Mesenteric fat pad (tissue), 1 donor: ENCODE measurements around the gene AFF3. TPM values are rescaled to one million over a fixed set of nuclear protein-coding genes. Genes with fewer than 3 reads are reported as not detected.

ENCODE experiments used
- DNase-seq: peaks from one replicate; pipeline ENCODE4 v3.0.0-alpha.2; 2020; ENCODE audit warnings: low spot score
- total RNA-seq: library from RNA; stranded (reverse); fragmentation: NEBNext Ultra II Directional; extraction: Animal tissue kit (Norgen Biotek cat#: 25700); gene quantifications from one replicate; pipeline ENCODE4 v1.2.1, GENCODE V29; 2021
- donor health status: DM: yes; HTN: yes; CAD: no.

Gene AFF3
- total RNA-seq, 1 donor from 2014 or later, result 4.5 TPM

- DNase-seq, result no peak
Measured at GRCh38 chr2:99569386-99569785, 573.0 kb downstream of the AFF3 start.

DNA sequence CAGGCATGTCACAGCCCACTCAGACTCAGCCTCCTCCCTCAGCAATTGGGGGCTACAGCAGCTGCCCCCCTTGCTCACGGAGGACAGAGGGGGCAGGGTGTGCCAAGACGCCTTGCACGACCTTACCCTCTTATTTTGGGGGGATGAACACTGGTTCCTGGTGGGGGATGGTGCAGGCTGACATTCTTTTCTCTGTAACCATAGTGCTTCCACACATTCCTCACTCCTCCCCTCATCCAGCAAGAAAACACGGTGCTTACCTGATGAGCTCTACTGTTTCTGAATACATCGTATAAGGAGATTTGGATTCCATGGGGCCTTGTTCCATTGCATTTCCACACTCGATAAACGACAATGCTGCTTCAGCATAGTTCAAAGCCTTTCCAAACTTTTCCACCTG, 577.2 kb downstream of the AFF3 start:
- DNase-seq, result no peak

- no peak for DNase-seq
Measured at GRCh38 chr2:99562516-99562915, 579.9 kb downstream of the AFF3 start.

GRCh38 chr2:99561804-99562203, 580.6 kb downstream of the AFF3 start:
- DNase-seq, result no peak

DNA sequence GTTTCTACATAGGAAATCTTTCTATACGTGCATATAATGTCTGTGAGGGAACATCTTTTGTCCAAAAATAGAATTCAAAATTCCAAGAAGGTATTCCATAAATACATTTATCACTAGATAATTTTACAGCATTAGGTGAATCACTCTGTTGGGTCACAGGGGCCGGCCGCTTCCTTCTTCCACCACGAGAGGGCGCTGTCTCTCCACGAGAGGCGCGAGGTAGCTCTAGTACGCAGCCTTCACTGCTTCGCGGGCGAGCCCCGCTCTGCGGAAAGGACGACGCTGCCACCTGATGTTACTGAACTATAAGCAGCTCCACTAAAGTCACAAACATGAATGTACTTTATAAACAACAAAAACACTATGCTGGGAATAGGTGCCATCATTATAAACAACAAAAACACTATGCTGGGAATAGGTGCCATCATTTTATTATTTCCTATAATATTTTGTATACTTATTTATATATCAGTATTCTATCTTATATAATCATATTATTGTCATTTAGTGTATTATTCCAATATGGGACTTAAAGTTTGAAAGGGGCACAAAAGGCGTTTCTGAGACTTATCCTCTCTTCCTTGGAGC, 583.2 kb downstream of the AFF3 start:
- DNase-seq, result peak; percentile 94

DNA sequence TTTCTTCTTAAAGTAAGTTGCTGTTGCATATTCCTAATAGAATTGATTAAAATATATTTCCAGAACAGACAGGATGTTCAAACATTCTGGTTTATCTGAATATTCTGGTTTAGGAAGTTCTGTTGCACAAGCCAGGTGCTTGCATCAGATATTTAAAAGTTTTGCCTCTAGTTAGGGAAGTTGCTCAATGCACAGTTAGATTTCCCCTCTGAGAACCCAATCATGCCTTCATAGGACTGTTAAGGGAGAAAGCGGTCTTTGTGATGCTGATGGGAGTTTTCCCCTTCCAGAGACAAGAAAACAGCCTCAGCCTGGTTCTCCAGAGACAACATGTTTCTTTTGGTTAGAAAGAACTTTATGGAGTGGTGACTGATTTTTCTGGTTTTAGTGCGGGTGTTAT, 587.0 kb downstream of the AFF3 start:
- no peak for DNase-seq

- no peak for DNase-seq
Measured at GRCh38 chr2:99554871-99555270, 587.5 kb downstream of the AFF3 start.

DNA sequence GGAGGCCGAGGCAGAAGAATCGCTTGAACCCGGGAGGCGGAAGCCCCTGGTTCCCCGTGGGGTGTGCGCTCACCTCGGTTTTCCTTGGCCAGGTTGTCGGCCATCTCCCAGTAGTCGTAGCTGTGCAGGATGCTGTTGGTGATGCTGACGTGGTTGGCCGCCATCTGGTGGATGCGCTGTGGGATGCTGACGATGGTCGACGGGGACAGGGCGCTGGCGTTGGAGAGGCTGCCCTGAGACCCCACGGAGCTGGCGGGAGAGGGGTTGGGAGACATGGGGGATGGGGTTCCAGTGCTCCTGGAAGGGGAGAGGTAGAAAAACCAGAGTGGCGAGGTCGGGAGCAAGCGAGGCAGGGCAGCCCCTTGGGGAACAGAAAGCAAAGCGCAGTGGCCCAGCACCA, 588.2 kb downstream of the AFF3 start:
- DNase-seq, result no peak

GRCh38 chr2:99552529-99552928, 589.9 kb downstream of the AFF3 start:
- no peak for DNase-seq

- DNase-seq, result no peak
Measured at GRCh38 chr2:99550368-99550767, 592.0 kb downstream of the AFF3 start.

- DNase-seq, result no peak
Measured at GRCh38 chr2:99545604-99546003, 596.8 kb downstream of the AFF3 start.

DNA sequence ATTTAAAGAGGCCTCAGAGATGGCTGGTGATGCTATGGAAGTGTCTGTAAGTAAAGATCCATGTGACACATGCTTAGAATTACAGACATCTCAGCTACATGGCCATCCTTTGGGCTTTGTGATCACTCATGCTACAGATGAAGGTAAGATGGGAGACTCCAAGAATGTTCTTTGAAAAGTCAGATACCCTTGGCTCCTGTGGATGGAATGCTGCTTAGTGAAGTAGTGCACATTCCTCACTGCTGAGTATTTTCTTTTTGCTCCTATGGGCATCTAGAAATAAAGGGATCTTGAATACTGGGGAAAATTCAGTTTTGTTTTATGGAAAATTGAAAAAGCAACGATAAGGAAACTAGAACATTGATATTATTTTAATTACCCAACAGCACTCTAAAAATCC, 597.3 kb downstream of the AFF3 start:
- DNase-seq, result no peak

DNA sequence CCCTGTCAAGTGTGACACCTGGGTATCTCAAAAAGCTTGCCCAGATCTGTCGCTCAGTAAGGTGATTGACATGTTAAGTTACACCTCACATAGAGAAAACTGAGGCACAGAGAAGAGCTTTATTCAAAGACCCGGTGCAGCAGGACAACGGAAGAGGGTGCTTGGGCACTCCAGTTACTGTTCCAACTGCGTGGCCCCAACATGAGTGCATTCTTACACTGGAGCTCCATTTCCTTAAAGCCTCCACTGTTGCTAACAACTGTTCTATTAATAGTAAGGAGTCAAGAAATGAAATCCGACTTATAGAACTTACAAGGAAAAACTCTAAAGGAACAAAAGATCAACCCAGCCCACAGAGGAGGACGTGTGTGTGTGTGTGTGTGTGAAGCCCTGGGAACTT, 597.8 kb downstream of the AFF3 start:
- DNase-seq, result no peak

- DNase-seq, result no peak
Measured at GRCh38 chr2:99543247-99543646, 599.1 kb downstream of the AFF3 start.

- no peak for DNase-seq
Measured at GRCh38 chr2:99537910-99538485, 604.4 kb downstream of the AFF3 start.

GRCh38 chr2:99524056-99524455, 618.3 kb downstream of the AFF3 start:
- no peak for DNase-seq

DNA sequence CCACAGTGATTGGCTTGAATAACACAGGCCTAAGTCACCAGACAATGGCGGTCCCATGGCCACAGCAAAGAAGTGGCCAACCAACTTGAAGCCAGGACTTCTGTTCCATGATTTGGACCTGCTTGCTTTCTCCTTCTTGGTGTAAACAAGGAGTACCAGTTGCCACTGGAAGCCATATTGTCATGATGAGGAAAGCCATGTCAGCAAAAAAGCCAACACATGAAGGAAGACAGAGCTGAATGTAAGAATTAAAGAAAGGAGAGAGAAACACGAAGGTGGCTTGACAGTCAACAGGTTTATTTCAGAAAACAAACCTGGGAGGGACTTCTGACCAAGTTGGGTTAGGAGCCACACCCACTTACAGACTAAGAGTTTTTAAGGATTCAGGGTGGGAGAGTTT, 620.2 kb downstream of the AFF3 start:
- no peak for DNase-seq

DNA sequence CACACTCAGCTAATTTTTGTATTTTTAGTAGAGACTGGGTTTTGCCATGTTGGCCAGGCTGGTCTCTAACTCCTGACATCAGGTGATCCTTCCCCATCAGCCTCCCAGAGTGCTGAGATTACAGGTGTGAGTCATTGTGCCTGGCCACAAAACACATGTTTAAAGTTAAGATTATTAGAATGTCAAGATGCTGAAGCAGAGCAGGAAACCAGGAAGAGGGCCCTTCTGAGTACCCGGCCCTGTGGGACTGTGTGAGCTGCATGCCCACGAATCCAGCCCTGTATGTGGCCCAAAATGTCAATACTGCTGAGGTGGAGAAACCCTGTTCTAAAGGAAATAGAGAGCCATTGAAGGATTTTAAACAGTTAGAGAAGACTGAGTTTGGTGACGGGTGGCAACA, 621.6 kb downstream of the AFF3 start:
- no peak for DNase-seq

DNA sequence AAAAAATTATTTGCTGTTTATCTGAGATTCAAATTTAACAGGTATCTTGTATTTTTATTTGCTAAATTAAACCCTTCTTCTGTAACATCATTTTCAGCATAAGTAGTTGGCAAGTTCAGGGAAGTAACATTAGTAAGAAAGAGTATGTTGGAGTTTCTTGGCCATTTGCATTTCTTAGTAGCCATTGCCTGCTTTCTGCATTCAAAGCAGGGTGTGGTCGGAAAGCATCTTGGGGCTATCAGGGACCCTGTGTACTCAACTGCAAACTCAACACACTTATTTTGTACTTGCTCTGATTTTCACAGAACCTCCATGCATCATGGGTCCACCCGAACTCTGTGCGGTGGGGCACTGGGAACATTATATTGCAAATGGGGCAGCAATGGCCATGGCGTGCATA, 622.2 kb downstream of the AFF3 start:
- no peak for DNase-seq

GRCh38 chr2:99514357-99514756, 628.0 kb downstream of the AFF3 start:
- no peak for DNase-seq

- DNase-seq, result no peak
Measured at GRCh38 chr2:99512181-99512591, 630.2 kb downstream of the AFF3 start.

GRCh38 chr2:99509387-99509786, 633.0 kb downstream of the AFF3 start:
- no peak for DNase-seq

DNA sequence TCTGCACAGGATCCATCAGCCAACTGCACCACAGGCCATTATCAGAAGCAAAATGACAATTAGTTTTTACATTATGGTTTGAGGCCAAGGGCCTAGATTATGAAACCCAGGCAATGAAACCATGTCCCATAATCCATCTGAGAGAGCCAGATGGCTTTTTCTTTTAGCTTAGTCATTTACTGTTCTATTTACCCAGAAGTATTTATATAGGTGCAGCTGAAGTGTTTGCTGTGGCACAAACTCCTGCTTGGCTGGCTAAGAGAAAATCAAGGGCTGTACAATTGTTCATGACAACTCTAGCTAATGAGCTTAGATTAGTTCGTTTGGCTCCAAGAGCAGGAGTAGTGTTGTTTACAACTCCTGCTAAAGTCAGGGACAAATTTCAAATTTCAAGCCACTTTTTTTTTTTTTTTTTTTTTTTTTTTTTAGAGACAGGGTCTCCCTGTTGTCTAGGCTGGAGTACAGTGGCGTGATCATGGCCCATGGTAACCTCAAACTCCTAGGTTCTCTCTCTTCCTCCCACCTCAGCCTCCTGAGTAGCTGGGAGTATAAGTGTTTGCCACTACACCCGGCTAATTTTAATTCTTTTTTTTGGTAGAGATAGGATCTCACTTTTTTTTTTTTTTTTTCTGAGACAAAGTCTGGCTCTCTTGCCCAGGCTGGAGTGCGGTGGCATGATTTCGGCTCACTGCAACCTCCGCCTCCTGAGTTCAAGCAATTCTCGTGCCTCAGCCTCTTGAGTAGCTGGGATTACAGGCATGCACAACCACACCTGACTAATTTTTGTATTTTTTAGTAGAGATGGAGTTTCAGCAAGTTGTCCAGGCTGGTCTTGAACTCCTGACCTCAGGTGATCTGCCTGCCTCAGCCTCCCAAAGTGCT, 634.2 kb downstream of the AFF3 start:
- DNase-seq, result no peak
